OCI-LY7 (cell line): ENCODE results near the gene RNF144A. TPM values are rescaled to one million over a fixed set of nuclear protein-coding genes. Genes with fewer than 3 reads are reported as not detected.

Source experiments
- BruUV-seq: library from RNA; stranded (reverse); fragments of 400-500 nt; replicated peaks from 2 replicates; lab custom pipeline; 2021; lab: Mats Ljungman, UMichigan
- CTCF ChIA-PET: fragments of 300-600 bp; sonication (Branson Sonifier 250); formaldehyde crosslinking; loops from one replicate; lab custom pipeline; 2022; ENCODE audit warnings: antibody characterized with exemption; ENCODE audit not compliant: unreplicated experiment; lab: Charles Lee
- POLR2A ChIA-PET: fragments of 300-600 bp; sonication (Branson Sonifier 250); formaldehyde crosslinking; loops from one replicate; lab custom pipeline; 2022; ENCODE audit warnings: antibody characterized with exemption; lab: Charles Lee
- DNase-seq: peaks from one replicate; pipeline ENCODE4 v3.0.0-alpha.2; 2015; ENCODE audit warnings: low spot score
- H2AFZ ChIP-seq: fragments of 200-600 bp; sonication (generic), shearing (Covaris generic); 2 replicates; pipeline ENCODE4 v1.6.1; 2014; ENCODE audit warnings: mild to moderate bottlenecking, antibody characterized with exemption, low read length, moderate library complexity
- H3K27ac ChIP-seq: fragments of 200-600 bp; sonication (generic); 2 replicates; pipeline ENCODE4 v1.5.1; 2014; ENCODE audit warnings: mixed run types, low read depth, mild to moderate bottlenecking, moderate library complexity, low read length, inconsistent platforms; ENCODE audit not compliant: poor library complexity, severe bottlenecking
- H3K36me3 ChIP-seq: fragments of 200-600 bp; sonication (generic); 2 replicates; pipeline ENCODE4 v1.6.1; 2014; ENCODE audit warnings: mild to moderate bottlenecking, antibody characterized with exemption, low read length, moderate library complexity, mixed read lengths; ENCODE audit not compliant: insufficient read depth
- H3K4me1 ChIP-seq: fragments of 200-600 bp; sonication (generic); 2 replicates; pipeline ENCODE4 v1.5.1; 2014; ENCODE audit warnings: mild to moderate bottlenecking, low read length; ENCODE audit not compliant: insufficient read depth, poor library complexity, severe bottlenecking
- H3K4me2 ChIP-seq: fragments of 200-600 bp; sonication (generic); 2 replicates; pipeline ENCODE4 v1.6.1; 2014; ENCODE audit warnings: mild to moderate bottlenecking, low read length
- H3K4me3 ChIP-seq: fragments of 200-600 bp; sonication (generic); 2 replicates; pipeline ENCODE4 v1.5.1; 2014; ENCODE audit warnings: mild to moderate bottlenecking, low read depth, low read length; ENCODE audit not compliant: poor library complexity, severe bottlenecking
- H3K79me2 ChIP-seq: fragments of 200-600 bp; sonication (generic); 2 replicates; pipeline ENCODE4 v1.6.1; 2016; ENCODE audit warnings: low read depth, mild to moderate bottlenecking, low read length, moderate library complexity, mixed read lengths; ENCODE audit not compliant: insufficient read depth
- H3K9me2 ChIP-seq: fragments of 200-600 bp; sonication (generic); 2 replicates; pipeline ENCODE4 v1.6.1; 2016; ENCODE audit warnings: mild to moderate bottlenecking, low read length, mixed read lengths; ENCODE audit not compliant: insufficient read depth
- H3K9me3 ChIP-seq: fragments of 200-600 bp; sonication (generic); 2 replicates; pipeline ENCODE4 v1.6.1; 2014; ENCODE audit warnings: mild to moderate bottlenecking, mixed run types, low read length, mixed read lengths
- H4K20me1 ChIP-seq: fragments of 200-600 bp; sonication (generic); 2 replicates; pipeline ENCODE4 v1.6.1; 2014; ENCODE audit warnings: mild to moderate bottlenecking, antibody characterized with exemption, low read length, moderate library complexity, mixed read lengths; ENCODE audit not compliant: insufficient read depth
- CTCF ChIP-seq: fragments of 200-600 bp; sonication (generic); conservative IDR thresholded peaks from 2 replicates; pipeline ENCODE4 v1.5.1; 2014; ENCODE audit warnings: mild to moderate bottlenecking, antibody characterized with exemption, low read length, moderate library complexity, mixed read lengths
- EZH2phosphoT487 ChIP-seq: fragments of 200-600 bp; sonication (generic); IDR thresholded peaks from 2 replicates; pipeline ENCODE4 v1.6.1; 2018; ENCODE audit warnings: low read depth, borderline replicate concordance, mild to moderate bottlenecking, mixed run types, antibody characterized with exemption, low read length, moderate library complexity, mixed read lengths
- intact Hi-C: fragments of 100-400 bp; cut with micrococcal nuclease; formaldehyde crosslinking; loops from one replicate; pipeline ENCODE4 v1.10.0; 2022; ENCODE audit not compliant: unreplicated experiment
- total RNA-seq, 2 experiments: library from RNA; depleted of rRNA in 1 of 2; stranded (reverse); fragments of >200 nt in 1 of 2; shearing (Covaris generic) in 1 of 2; gene quantifications; 2 replicates each; pipeline ENCODE4 v1.2.3, GENCODE V29; 2014 to 2022

RNF144A gene
- total RNA-seq, 2 experiments from 2014 or later: 1.1 to 1.9 TPM

- Histone ChIP-seq H3K4me2 (no peak overlapping the region), H3K36me3 (no peaks in the 10 kb centered on the region), H3K79me2 (no peaks in the 10 kb centered on the region), H3K9me2 (no peaks in the 10 kb centered on the region), H3K27ac (no peak overlapping the region), H4K20me1 (no peaks in the 10 kb centered on the region), H2AFZ (no peak overlapping the region), H3K4me3 (no peak overlapping the region), H3K9me3 (no peaks in the 10 kb centered on the region), H3K4me1 (no peaks in the 10 kb centered on the region)
- POLR2A ChIA-PET: interaction anchor here (0.6 kb wide), 1 partner anchor 43 kb away, joined by 3 read pairs; no protein-coding TSS in a partner anchor
- TF ChIP-seq EZH2phosphoT487 (no peak), CTCF (no peak)
- intact Hi-C loops: no loop called here
- CTCF ChIA-PET: no interaction called here
- DNase-seq: no peak
- BruUV-seq: no TSS peak
Observed at GRCh38 chr2:7009207-7009911, 92.1 kb downstream of the RNF144A start.

- ChIA-PET CTCF (no interaction called here), POLR2A (no interaction called here)
- Histone ChIP-seq H2AFZ (no peak overlapping the region), H3K9me2 (no peaks in the 10 kb centered on the region), H3K36me3 (no peaks in the 10 kb centered on the region), H3K4me1 (no peaks in the 10 kb centered on the region), H3K79me2 (no peaks in the 10 kb centered on the region), H3K4me2 (no peak overlapping the region), H4K20me1 (no peaks in the 10 kb centered on the region), H3K4me3 (no peak overlapping the region), H3K27ac (no peak overlapping the region), H3K9me3 (no peaks in the 10 kb centered on the region)
- no TSS peak for BruUV-seq
- intact Hi-C loops: no loop called here
- TF ChIP-seq EZH2phosphoT487: no peak
- no peak for TF ChIP-seq CTCF
- no peak for DNase-seq
Observed at GRCh38 chr2:7010391-7011054, 93.3 kb downstream of the RNF144A start.
